ENCODE measurements around the gene PARD3. TPM values are rescaled to one million over a fixed set of nuclear protein-coding genes. Genes with fewer than 3 reads are reported as not detected.

PARD3 gene
- total RNA-seq, 1 donor from 2014 or later, result 35.4 TPM

GRCh38 chr10:34674176-34674575 is 140.9 kb downstream of the PARD3 start:
- Histone ChIP-seq H3K4me2 (ENCODE audit: low read length) (no peak overlapping the region), H3K9ac (ENCODE audit: low read length) (no peak overlapping the region), H3K4me1 (ENCODE audit: insufficient read depth, low read length) (no peaks in the 10 kb centered on the region), H3K27ac (ENCODE audit: low read depth, low read length) (no peak overlapping the region), H4K20me1 (ENCODE audit: insufficient read depth, low read length) (peaks cover 16% of the 10 kb centered on the region), H3K79me2 (ENCODE audit: insufficient read depth, low read length) (peaks cover 9% of the 10 kb centered on the region), H3K9me3 (ENCODE audit: insufficient read depth, low read depth, low read length) (no peaks in the 10 kb centered on the region), H3K4me3 (ENCODE audit: insufficient read depth, low read depth, low read length) (no peak overlapping the region), H3K27me3 (ENCODE audit: insufficient read depth, low read length) (no peaks in the 10 kb centered on the region), H3K36me3 (ENCODE audit: insufficient read depth, low read length) (no peaks in the 10 kb centered on the region), H2AFZ (ENCODE audit: low read depth, low read length) (no peak overlapping the region)
- Mint-ChIP-seq H3K27me3 (ENCODE audit: low read depth, unreplicated experiment) (no peaks in the 10 kb centered on the region), H3K36me3 (ENCODE audit: low read depth, unreplicated experiment) (no peaks in the 10 kb centered on the region), H3K4me1 (ENCODE audit: low read depth, unreplicated experiment) (no peaks in the 10 kb centered on the region), H3K4me3 (ENCODE audit: unreplicated experiment) (no peak overlapping the region), H3K27ac (ENCODE audit: unreplicated experiment) (no peak overlapping the region), H3K9me3 (ENCODE audit: unreplicated experiment) (no peaks in the 10 kb centered on the region)
- FAIRE-seq (no peak), DNase-seq (ENCODE audit: low read depth) (no peak)
- TF ChIP-seq EZH2 (IDR thresholded peaks at IDR 0.05; ENCODE audit: insufficient read depth, low read length) (no peak), CTCF (IDR thresholded peaks at IDR 0.05; ENCODE audit: insufficient read depth, low read depth, low read length) (no peak)

- H3K4me3 Mint-ChIP-seq (ENCODE audit: unreplicated experiment), result no peak overlapping the region
- Histone ChIP-seq H3K27ac (ENCODE audit: low read depth, low read length) (no peak overlapping the region), H3K9ac (ENCODE audit: low read length) (no peak overlapping the region), H3K9me3 (ENCODE audit: insufficient read depth, low read depth, low read length) (no peaks in the 10 kb centered on the region), H3K4me3 (ENCODE audit: insufficient read depth, low read depth, low read length) (no peak overlapping the region), H4K20me1 (ENCODE audit: insufficient read depth, low read length) (peaks cover 40% of the 10 kb centered on the region), H3K4me2 (ENCODE audit: low read length) (no peak overlapping the region), H3K4me1 (ENCODE audit: insufficient read depth, low read length) (no peaks in the 10 kb centered on the region), H2AFZ (ENCODE audit: low read depth, low read length) (no peak overlapping the region), H3K79me2 (ENCODE audit: insufficient read depth, low read length) (peaks cover 4% of the 10 kb centered on the region), H3K27me3 (ENCODE audit: insufficient read depth, low read length) (no peaks in the 10 kb centered on the region), H3K36me3 (ENCODE audit: insufficient read depth, low read length) (no peaks in the 10 kb centered on the region)
- TF ChIP-seq CTCF (IDR thresholded peaks at IDR 0.05; ENCODE audit: insufficient read depth, low read depth, low read length), result no peak
- no peak for TF ChIP-seq EZH2 (IDR thresholded peaks at IDR 0.05; ENCODE audit: insufficient read depth, low read length)
- no peaks in the 10 kb centered on the region for H3K27me3 Mint-ChIP-seq (ENCODE audit: low read depth, unreplicated experiment)
- no peaks in the 10 kb centered on the region for H3K36me3 Mint-ChIP-seq (ENCODE audit: low read depth, unreplicated experiment)
- H3K4me1 Mint-ChIP-seq (ENCODE audit: low read depth, unreplicated experiment), result peaks cover 16% of the 10 kb centered on the region
- DNase-seq (ENCODE audit: low read depth) (no peak), FAIRE-seq (no peak)
- H3K9me3 Mint-ChIP-seq (ENCODE audit: unreplicated experiment), result no peaks in the 10 kb centered on the region
- no peak overlapping the region for H3K27ac Mint-ChIP-seq (ENCODE audit: unreplicated experiment)
Observed at GRCh38 chr10:34670081-34670480, 145.0 kb downstream of the PARD3 start.

GRCh38 chr10:34669079-34669478 is 146.0 kb downstream of the PARD3 start:
- Histone ChIP-seq H3K9me3 (ENCODE audit: insufficient read depth, low read depth, low read length) (no peaks in the 10 kb centered on the region), H3K27me3 (ENCODE audit: insufficient read depth, low read length) (no peaks in the 10 kb centered on the region), H3K79me2 (ENCODE audit: insufficient read depth, low read length) (peaks cover 7% of the 10 kb centered on the region), H3K27ac (ENCODE audit: low read depth, low read length) (no peak overlapping the region), H2AFZ (ENCODE audit: low read depth, low read length) (no peak overlapping the region), H3K36me3 (ENCODE audit: insufficient read depth, low read length) (no peaks in the 10 kb centered on the region), H3K4me3 (ENCODE audit: insufficient read depth, low read depth, low read length) (no peak overlapping the region), H3K9ac (ENCODE audit: low read length) (no peak overlapping the region), H3K4me1 (ENCODE audit: insufficient read depth, low read length) (no peaks in the 10 kb centered on the region), H4K20me1 (ENCODE audit: insufficient read depth, low read length) (peaks cover 43% of the 10 kb centered on the region), H3K4me2 (ENCODE audit: low read length) (no peak overlapping the region)
- no peak overlapping the region for H3K4me3 Mint-ChIP-seq (ENCODE audit: unreplicated experiment)
- no peaks in the 10 kb centered on the region for H3K9me3 Mint-ChIP-seq (ENCODE audit: unreplicated experiment)
- TF ChIP-seq CTCF (IDR thresholded peaks at IDR 0.05; ENCODE audit: insufficient read depth, low read depth, low read length), result no peak
- no peak for TF ChIP-seq EZH2 (IDR thresholded peaks at IDR 0.05; ENCODE audit: insufficient read depth, low read length)
- H3K36me3 Mint-ChIP-seq (ENCODE audit: low read depth, unreplicated experiment), result no peaks in the 10 kb centered on the region
- H3K27me3 Mint-ChIP-seq (ENCODE audit: low read depth, unreplicated experiment), result no peaks in the 10 kb centered on the region
- no peak for DNase-seq (ENCODE audit: low read depth)
- no peak overlapping the region for H3K27ac Mint-ChIP-seq (ENCODE audit: unreplicated experiment)
- no peak for FAIRE-seq
- peaks cover 16% of the 10 kb centered on the region for H3K4me1 Mint-ChIP-seq (ENCODE audit: low read depth, unreplicated experiment)

Data from astrocyte (in vitro differentiated cells and primary cell).